ENCODE results near the gene PARP1.
A peak's percentile ranks its signal among the peaks of the same experiment; 100 is the strongest.
"Not testable (repeated sequence)": the region's sequence is repeated elsewhere in the genome, so short reads cannot be mapped to it uniquely, and the experiment has no call there.

Gene PARP1

GRCh38 chr1:226353698-226354525, 54.0 kb downstream of the PARP1 start:
- Mint-ChIP-seq H3K27ac (no peak overlapping the region), H3K9me3 (no peaks in the 10 kb centered on the region), H3K27me3 (peaks cover 4% of the 10 kb centered on the region), H3K4me1 (no peaks in the 10 kb centered on the region), H3K36me3 (peaks cover 16% of the 10 kb centered on the region), H3K4me3 (no peak overlapping the region)
- DNase-seq: no peak
- CTCF ChIA-PET: no interaction called here

- Mint-ChIP-seq H3K4me3 (no peak overlapping the region), H3K9me3 (no peaks in the 10 kb centered on the region), H3K4me1 (no peaks in the 10 kb centered on the region), H3K36me3 (peaks cover 2% of the 10 kb centered on the region), H3K27me3 (peaks cover 8% of the 10 kb centered on the region), H3K27ac (no peak overlapping the region)
- CTCF ChIA-PET: interaction anchor here (1.0 kb wide), 1 partner anchor 226 kb away, joined by 3 read pairs; no protein-coding TSS in a partner anchor
- no peak for DNase-seq
These were observed 56.2 kb downstream of the PARP1 start for GRCh38 chr1:226351709-226352108.

DNA sequence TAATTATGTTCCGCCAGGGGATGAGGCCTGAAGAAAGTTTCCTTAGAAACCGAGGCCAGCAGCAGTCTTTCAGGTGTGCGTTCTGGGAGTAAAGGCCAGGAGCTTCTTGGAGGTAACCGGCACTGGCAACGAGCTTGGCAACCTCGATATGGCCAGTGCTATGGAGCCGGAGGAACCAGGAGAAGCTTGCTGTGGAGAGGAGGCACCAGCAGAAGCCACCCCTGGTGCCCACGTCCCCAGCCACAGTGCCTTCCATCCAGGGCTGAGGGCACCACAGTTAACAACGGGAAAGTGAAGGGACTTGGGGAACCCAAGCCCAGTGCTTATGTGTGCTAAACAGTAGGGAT, 57.4 kb downstream of the PARP1 start:
- no peak overlapping the region for H3K4me3 Mint-ChIP-seq
- no peaks in the 10 kb centered on the region for H3K9me3 Mint-ChIP-seq
- H3K4me1 Mint-ChIP-seq: no peaks in the 10 kb centered on the region
- no peak overlapping the region for H3K27ac Mint-ChIP-seq
- peaks cover 8% of the 10 kb centered on the region for H3K27me3 Mint-ChIP-seq
- CTCF ChIA-PET: no interaction called here
- no peak for DNase-seq
- H3K36me3 Mint-ChIP-seq: peaks cover 2% of the 10 kb centered on the region

DNA sequence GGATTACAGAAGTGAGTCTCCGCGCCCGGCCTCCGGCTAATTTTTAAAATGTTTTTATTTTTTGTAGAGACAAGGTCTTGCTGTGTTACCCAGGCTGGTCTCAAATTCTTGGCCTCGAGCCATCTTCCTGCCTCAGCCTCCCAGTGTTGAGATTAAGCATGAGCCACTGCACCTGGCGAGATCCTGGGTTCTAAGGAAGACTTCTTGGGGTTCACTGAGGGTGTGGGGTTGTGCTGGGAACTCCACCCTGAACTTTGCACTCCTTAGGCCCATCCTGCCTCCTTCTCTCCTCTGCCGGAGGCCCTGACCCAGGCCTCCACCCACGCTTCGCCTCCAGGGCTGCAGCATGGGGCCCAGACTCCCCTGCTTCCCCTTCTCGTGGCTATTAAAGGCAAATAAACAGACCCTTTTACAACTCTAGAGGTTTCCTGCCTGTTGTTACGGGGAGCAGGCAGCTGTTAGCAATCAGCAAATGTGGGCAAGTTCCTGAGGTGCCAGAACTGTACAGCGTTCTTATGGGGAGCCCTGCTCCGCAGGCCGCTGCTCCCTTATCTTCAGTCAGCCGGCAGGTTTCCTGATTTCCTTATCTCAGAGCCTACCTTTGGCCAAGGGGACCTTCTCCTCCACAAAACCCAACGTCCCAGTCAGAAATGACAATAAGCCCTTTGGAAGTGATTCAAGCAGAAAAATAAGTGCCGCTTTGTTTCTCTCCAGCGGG, 57.9 kb downstream of the PARP1 start:
- H3K4me1 Mint-ChIP-seq: no peaks in the 10 kb centered on the region
- no peaks in the 10 kb centered on the region for H3K9me3 Mint-ChIP-seq
- peaks cover 8% of the 10 kb centered on the region for H3K27me3 Mint-ChIP-seq
- CTCF ChIA-PET: no interaction called here
- no peak overlapping the region for H3K27ac Mint-ChIP-seq
- H3K4me3 Mint-ChIP-seq: no peak overlapping the region
- H3K36me3 Mint-ChIP-seq: no peaks in the 10 kb centered on the region
- no peak for DNase-seq

- Mint-ChIP-seq H3K4me1 (no peaks in the 10 kb centered on the region), H3K4me3 (no peak overlapping the region), H3K36me3 (no peaks in the 10 kb centered on the region), H3K27ac (no peak overlapping the region), H3K27me3 (peaks cover 8% of the 10 kb centered on the region), H3K9me3 (no peaks in the 10 kb centered on the region)
- CTCF ChIA-PET: no interaction called here
- DNase-seq: no peak
These were observed 58.8 kb downstream of the PARP1 start for GRCh38 chr1:226349081-226349480.

- Mint-ChIP-seq H3K36me3 (no peaks in the 10 kb centered on the region), H3K27me3 (peaks cover 28% of the 10 kb centered on the region), H3K9me3 (peaks cover 7% of the 10 kb centered on the region), H3K4me1 (no peaks in the 10 kb centered on the region), H3K4me3 (no peak overlapping the region), H3K27ac (no peak overlapping the region)
- CTCF ChIA-PET: no interaction called here
- no peak for DNase-seq
These were observed 63.2 kb downstream of the PARP1 start for GRCh38 chr1:226344441-226345259.

DNA sequence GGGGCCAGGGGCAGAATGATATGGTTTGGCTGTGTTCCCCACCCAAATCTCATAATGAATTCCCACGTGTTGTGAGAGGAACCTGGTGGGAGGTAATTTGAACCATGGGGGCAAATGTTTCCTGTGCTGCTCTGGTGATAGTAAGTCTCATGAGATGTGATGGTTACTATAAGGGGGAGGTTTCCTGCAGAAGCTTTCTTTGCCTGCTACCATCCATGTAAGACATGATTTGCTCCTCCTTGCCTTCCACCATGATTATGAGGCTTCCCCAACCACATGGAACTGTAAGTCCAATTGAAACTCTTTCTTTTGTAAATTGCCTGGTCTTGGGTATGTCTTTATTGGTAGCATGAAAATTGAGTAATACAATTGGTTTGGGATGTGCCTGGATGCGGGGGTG, 65.2 kb downstream of the PARP1 start:
- no peaks in the 10 kb centered on the region for H3K36me3 Mint-ChIP-seq
- H3K9me3 Mint-ChIP-seq: peaks cover 7% of the 10 kb centered on the region
- CTCF ChIA-PET: interaction anchor here (1.1 kb wide), 1 partner anchor 142 kb away, joined by 3 read pairs; no protein-coding TSS in a partner anchor
- H3K4me1 Mint-ChIP-seq: no peaks in the 10 kb centered on the region
- H3K27me3 Mint-ChIP-seq: peaks cover 20% of the 10 kb centered on the region
- no peak overlapping the region for H3K27ac Mint-ChIP-seq
- DNase-seq: no peak
- no peak overlapping the region for H3K4me3 Mint-ChIP-seq

- H3K36me3 Mint-ChIP-seq, DNase-seq, CTCF ChIA-PET, H3K4me3 Mint-ChIP-seq, H3K9me3 Mint-ChIP-seq, H3K4me1 Mint-ChIP-seq, H3K27ac Mint-ChIP-seq: not testable (repeated sequence)
- H3K27me3 Mint-ChIP-seq: peaks cover 20% of the 10 kb centered on the region
These were observed 67.8 kb downstream of the PARP1 start for GRCh38 chr1:226340111-226340510.

GRCh38 chr1:226337276-226337875, 70.5 kb downstream of the PARP1 start:
- Mint-ChIP-seq H3K27me3 (peaks cover 18% of the 10 kb centered on the region), H3K9me3 (peaks cover 7% of the 10 kb centered on the region), H3K4me1 (peaks cover 8% of the 10 kb centered on the region), H3K4me3 (no peak overlapping the region), H3K27ac (no peak overlapping the region), H3K36me3 (no peaks in the 10 kb centered on the region)
- DNase-seq: no peak
- CTCF ChIA-PET: interaction anchor here (1.0 to 1.5 kb wide), 3 partner anchors 135 to 212 kb away, joined by 3 to 5 read pairs (median 4); no protein-coding TSS in a partner anchor

DNA sequence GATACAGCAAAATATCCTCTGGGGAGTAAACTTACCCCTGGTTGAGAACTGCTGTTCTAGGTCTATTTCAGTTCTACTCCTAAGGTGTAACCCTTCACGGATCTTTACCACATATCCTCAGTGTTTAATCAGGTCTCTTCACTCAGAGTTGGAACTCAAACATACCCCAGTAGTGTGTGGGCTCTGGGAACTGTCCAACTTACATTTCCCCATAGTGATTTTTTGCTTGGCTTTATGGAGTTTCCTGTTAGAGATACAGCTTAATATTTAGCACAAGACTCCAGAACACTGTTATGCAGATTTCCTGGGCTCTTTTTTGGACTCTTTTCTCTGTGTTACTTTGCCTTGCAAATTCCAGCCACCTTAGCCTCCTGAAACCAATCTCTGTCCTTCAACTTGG, 72.2 kb downstream of the PARP1 start:
- no peak overlapping the region for H3K27ac Mint-ChIP-seq
- peaks cover 5% of the 10 kb centered on the region for H3K9me3 Mint-ChIP-seq
- peaks cover 8% of the 10 kb centered on the region for H3K27me3 Mint-ChIP-seq
- H3K4me1 Mint-ChIP-seq: peaks cover 11% of the 10 kb centered on the region
- DNase-seq: no peak
- CTCF ChIA-PET: interaction anchor here (1.0 to 5.4 kb wide), 2 partner anchors 67 to 210 kb away, joined by 3 to 41 read pairs; no protein-coding TSS in a partner anchor
- H3K4me3 Mint-ChIP-seq: no peak overlapping the region
- H3K36me3 Mint-ChIP-seq: no peaks in the 10 kb centered on the region

- Mint-ChIP-seq H3K27me3 (peaks cover 3% of the 10 kb centered on the region), H3K27ac (no peak overlapping the region), H3K4me3 (no peak overlapping the region), H3K36me3 (no peaks in the 10 kb centered on the region), H3K4me1 (peaks cover 11% of the 10 kb centered on the region), H3K9me3 (no peaks in the 10 kb centered on the region)
- DNase-seq: peak; percentile 30
- CTCF ChIA-PET: interaction anchor here (0.6 to 5.4 kb wide), 24 partner anchors 9 to 268 kb away, joined by 3 to 41 read pairs (median 4); partner anchors contain the start of gene LIN9
These were observed 74.9 kb downstream of the PARP1 start for GRCh38 chr1:226332947-226333346.

GRCh38 chr1:226329237-226329636, 78.7 kb downstream of the PARP1 start:
- H3K4me3 Mint-ChIP-seq: no peak overlapping the region
- no peak for DNase-seq
- no peaks in the 10 kb centered on the region for H3K9me3 Mint-ChIP-seq
- H3K36me3 Mint-ChIP-seq: no peaks in the 10 kb centered on the region
- peaks cover 17% of the 10 kb centered on the region for H3K4me1 Mint-ChIP-seq
- CTCF ChIA-PET: interaction anchor here (2.3 kb wide), 1 partner anchor 204 kb away, joined by 8 read pairs; no protein-coding TSS in a partner anchor
- no peak overlapping the region for H3K27ac Mint-ChIP-seq
- H3K27me3 Mint-ChIP-seq: peaks cover 9% of the 10 kb centered on the region

DNA sequence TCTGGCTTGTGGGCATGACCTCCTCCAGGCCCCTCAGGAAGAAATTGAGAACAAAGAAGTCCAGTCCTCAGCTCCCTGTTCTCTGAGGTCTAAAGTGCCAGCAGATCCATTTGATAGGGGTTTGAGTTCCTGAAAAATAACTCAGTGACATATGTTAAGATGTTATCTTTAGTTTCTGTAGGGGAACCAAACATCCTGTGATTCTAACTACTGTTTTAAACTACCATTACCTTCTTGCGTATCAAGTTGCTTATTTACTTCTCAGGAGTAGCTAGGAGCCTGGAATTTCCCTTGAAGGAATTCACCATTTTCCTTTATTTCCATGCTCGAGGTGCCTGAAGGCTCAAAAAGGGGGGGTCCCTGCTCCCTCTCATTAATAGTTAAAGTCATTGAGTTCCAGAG, 80.1 kb downstream of the PARP1 start:
- Mint-ChIP-seq H3K9me3 (no peaks in the 10 kb centered on the region), H3K4me1 (peaks cover 11% of the 10 kb centered on the region), H3K27me3 (peaks cover 14% of the 10 kb centered on the region), H3K4me3 (no peak overlapping the region), H3K36me3 (no peaks in the 10 kb centered on the region), H3K27ac (no peak overlapping the region)
- no peak for DNase-seq
- CTCF ChIA-PET: interaction anchor here (2.4 kb wide), 1 partner anchor 202 kb away, joined by 11 read pairs; no protein-coding TSS in a partner anchor

DNA sequence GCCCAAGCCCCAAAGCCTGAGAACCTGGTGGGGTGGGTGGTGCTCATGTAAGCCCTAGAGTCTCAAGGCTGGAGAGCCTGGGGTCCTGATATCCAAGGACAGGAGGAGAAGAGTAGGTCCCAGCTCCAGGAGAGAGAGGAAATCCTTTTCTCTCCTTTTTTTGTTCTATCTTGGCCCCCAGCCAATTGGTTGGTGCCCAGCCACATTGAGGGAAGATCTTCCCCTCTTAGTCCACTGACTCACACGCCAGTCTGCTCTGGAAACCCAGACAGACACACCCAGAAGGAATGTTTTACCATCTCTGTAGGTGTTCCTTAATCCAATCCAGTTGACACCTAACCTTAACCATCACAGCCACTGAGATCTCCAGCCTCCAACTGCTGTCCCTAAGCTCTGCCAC, 82.7 kb downstream of the PARP1 start:
- H3K4me3 Mint-ChIP-seq: no peak overlapping the region
- CTCF ChIA-PET: no interaction called here
- H3K4me1 Mint-ChIP-seq: peaks cover 6% of the 10 kb centered on the region
- H3K9me3 Mint-ChIP-seq: no peaks in the 10 kb centered on the region
- DNase-seq: no peak
- H3K27ac Mint-ChIP-seq: no peak overlapping the region
- peaks cover 19% of the 10 kb centered on the region for H3K27me3 Mint-ChIP-seq
- no peaks in the 10 kb centered on the region for H3K36me3 Mint-ChIP-seq

Data from activated naive CD4-positive, alpha-beta T cell treated with anti-CD3 and anti-CD28 coated beads, Interleukin-2, amount 10 ng/mL, durations not matched to agents 7 days and 5 days (primary cell).